NCI-H82 treated with DMSO at 0.1 percent for 48 hours (cell line): ENCODE measurements around the gene RXRA.
A peak's percentile ranks its signal among the peaks of the same experiment; 100 is the strongest.

Experiments
- DNase-seq: peaks from one replicate; lab custom pipeline; 2025; ENCODE audit not compliant: unreplicated experiment; lab: John Stamatoyannopoulos, UW

Gene RXRA

DNA sequence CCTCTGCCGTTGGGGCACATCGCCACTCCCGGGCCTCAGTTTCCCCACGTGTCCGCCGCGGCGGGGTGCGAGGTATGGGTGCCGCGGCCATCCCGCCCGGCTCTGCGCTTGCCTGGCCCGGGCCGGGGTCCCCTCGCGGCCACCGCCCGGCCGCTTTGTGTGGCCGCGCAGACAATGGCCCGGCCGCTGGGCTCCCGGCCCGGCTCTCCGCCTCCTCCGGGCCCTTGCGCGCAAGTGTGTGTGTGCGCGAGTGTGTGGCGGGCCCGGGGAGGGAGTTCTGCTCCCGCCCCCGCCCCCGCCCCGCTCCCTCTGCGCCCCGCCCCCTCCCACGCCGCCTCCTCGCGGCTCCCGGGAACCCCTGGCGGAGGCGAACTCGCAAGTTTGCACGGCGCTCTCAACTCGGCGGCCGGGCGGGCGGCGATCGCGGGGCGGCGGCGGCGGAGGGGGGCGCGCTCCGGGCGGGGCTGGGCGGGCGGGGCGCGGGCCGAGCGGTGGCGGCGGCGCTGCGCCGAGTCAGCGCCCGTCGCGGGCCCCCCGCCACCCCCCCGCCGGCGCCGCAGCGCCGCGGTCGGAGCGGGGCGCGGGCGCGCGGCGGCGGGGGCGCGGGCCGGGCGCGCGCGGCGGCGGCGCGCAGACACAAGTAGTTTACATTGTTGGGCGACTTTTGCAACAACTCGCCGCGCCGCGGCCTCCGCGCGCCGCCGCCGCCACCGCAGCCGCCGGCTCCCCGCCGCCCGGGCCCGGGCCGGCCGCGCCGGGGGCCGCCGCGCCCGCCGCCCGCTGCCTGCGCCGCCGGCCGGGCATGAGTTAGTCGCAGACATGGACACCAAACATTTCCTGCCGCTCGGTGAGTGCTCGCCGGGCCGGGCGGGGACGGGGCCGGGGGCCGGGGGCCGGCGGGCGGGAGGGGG lies at the start of gene RXRA:
Gene RXRA (plus strand): TSS at position 643 of the 911 bp plus-strand sequence. CDS start 177 bp downstream, at position 820.
- DNase-seq: no peak

DNA sequence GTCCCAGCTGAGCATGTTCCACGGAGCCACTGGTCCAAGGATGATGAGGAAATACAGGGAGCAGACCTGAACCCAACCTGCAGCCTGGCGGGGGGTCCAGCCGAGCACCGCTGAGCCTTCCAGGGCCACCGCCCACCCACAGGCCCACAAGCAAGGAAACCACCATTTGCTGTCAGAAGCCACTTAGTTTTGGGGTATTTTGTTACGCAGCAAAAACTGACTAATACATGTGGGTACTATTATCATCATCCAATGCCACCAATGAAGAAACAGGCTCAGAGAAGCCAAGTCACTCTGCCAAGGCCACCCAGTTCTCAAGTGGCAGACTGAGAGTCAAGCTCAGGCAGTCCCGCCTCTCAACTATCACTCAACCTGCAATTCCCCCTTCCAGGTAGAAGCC lies 48.0 kb upstream of the RXRA start:
- no peak for DNase-seq

DNA sequence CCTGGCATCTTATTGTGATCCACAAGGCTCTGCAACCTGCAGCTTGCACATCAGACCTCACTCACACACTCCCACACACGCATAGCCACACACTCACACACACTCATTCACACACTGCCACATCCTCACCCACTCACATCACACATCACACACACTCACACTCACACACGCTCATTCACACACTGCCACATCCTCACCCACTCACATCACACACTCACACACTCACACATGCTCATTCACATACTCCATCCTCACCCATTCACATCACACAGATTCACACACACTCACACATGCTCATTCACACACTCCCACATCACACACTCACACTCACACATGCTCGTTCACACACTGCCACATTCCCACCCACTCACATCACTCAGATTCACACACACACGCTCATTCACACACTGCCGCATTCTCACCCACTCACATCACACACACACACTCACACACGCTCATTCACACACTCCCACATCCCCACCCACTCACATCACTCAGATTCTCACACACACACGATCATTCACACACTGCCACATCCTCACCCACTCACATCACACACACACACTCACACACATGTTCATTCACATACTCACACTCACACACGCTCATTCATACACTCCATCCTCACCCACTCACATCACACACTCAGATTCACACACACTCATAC lies 47.1 kb upstream of the RXRA start:
- no peak for DNase-seq

DNA sequence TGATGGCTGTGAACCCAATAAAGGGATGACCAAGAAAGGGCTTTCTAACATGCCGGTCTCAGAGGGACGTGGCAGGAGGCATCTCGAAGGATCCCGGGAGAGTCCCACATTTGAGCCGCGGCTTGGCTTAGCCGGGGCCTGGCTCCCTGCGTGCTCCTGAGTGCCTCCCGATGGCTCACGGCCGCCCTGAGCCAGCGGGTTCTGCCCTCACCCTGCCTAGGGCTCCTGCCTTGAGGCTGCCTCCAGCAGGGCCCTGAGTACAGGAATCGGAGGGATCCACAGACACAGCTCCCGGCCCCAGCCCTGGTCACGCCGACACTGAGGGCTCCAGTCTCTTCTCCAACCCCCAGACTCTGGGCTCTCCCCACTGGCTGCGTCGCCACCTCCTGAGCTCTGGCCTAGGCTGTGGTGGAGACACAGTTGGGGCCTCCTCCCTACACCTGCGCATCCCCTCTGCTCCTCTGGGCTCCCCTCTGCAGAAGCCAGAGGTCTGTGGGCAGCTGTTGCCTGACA lies 44.1 kb upstream of the RXRA start:
- no peak for DNase-seq

DNA sequence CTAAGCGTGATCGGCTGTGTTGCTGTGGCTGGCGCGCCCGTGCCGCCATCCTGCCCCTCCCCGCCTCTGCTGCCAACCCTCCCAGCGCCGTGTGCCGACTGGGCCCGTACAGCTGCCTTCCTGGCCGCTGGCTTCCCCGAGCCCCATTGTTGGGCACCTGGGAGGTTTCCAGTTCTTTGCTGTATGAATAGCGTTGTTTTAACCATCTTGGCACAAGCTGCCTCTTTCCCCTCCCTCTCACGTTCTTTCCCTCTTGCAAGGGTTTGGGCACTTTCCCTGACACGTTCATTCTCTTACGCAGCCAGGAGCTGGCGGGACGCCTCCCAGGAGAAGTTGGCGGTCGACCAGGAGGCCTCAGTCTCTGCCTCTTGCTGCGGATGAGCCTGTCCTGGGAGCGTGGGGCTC lies 43.1 kb upstream of the RXRA start:
- no peak for DNase-seq

DNA sequence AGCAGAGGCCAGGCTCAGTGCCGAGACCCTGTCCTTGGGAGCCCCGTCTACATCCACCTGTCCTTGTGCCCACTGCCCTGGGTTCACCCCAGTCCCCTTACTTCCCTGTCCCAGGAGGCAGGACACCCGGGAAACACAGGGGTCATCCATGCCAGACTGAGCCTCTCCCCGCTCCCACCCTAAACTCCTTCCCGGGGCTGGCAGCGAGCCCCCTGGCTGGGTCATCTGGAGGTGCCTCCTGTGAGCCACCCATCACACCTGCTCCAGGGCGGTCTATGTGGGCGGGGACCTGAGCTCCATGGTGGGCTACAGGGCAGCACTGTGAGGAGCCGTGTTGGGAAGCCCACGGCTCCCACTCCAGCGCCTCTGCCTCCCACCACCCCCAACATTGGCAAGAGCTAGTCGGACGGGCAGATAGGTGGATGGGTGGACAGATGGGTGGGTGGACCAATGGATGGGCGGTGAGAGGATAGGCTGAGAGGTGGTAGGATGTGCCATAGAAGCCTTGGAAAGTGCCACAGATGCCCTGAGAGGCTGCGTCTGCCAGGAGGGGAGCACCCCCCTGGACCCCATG lies 42.5 kb upstream of the RXRA start:
- DNase-seq: no peak

DNA sequence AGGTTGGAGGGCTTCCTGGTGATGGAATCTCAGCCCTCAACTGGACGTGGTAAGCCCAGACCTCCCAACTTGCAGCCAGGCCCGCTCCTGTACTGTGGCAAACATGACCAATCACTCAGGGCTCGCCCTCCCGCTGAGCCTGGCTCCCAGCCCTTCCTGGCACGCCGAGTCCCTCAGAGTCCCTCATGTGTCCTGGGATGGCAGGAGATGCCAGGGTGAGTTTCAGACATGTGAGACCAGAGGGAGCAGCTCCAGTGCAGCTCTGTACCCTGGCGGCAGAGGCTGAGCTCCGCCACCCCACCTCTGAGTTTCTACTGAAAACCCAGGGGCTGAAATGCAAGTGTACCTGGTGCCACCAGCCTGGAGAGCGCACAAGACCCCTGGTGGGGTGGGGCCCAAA lies 42.0 kb upstream of the RXRA start:
- no peak for DNase-seq

DNA sequence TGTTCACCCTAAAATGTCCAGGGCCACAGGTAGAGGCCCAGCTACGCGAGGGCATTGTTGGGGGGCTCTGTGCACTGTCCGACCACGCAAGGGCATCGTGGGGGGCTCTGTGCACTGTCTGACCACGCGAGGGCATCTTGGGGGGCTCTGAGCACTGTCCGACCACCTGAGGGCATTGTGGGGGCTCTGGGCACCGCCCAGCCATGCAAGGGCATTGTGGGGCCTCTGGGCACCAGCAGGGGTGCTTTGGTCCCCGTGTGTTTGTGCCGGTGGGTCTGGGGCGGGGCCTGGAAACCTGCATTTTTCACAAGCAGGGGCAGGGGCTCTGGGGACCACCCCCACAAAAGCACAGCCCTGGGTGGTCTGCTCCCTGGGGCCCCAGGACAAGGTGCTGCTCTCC lies 41.5 kb upstream of the RXRA start:
- no peak for DNase-seq

DNA sequence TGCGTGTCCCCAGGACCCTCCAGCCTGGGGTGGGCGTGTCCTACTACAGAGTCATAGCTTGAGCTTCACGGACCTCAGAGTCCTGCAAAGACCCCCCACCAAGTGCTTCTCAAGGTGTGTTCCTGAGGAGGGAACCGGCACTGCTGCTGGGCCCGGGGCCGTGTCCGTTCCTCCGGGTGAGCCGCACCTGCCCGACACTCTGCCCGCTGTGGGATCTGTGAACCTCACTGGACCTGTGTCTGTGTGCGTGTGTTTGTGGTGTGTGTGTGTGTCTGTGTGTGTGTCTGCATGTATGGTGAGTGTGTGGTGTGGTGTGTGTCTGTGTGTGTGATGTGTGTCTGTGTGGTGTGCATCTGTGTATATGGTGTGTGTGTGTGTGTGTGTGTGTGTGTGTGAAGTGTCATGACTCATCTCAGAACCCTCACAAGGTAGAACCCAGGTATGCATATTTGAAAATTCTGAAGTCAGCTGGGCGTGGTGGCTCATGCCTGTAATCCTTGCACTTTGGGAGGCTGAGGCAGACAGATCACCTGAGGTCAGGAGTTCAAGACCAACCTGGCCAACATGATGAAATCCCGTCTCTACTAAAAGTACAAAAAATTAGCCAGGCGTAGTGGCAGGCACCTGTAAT lies 40.9 kb upstream of the RXRA start:
- DNase-seq: no peak

DNA sequence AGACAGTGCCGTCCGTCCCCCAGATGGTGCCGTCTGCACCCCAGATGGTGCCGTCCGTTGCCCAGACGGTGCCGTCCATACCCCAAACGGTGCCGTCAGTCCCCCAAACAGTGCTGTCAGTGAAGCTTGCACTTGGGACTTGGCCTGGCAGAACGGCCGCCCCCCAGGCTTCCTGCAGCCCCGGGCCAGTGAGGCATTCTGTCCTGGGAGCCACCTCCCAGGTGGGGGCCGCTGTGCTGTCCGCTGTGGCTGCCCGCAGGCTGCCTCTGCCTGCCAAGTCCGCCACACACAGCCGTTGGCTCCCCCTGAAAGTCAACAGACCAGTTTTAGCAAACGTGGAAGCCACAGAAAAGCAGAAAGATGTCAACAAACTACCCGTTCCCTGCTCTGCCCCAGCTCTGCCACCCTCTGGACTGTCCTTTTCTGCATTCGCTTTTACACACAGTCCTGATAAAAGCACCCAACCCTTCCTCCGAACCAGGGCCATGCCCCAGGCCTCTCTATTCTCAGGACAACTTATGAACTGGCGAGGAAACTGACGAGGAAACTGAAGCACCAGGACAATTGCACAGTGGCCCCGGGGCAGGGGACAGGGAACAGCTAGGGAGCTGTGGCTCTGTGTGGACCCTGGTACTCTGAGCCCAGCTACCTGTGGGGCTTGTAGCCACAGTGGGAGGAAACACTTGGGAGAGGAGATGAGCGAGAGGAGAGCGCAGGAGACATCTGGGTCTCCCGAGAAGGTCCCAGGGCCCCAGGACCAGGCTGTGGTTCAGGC lies 39.6 kb upstream of the RXRA start:
- DNase-seq: no peak

DNA sequence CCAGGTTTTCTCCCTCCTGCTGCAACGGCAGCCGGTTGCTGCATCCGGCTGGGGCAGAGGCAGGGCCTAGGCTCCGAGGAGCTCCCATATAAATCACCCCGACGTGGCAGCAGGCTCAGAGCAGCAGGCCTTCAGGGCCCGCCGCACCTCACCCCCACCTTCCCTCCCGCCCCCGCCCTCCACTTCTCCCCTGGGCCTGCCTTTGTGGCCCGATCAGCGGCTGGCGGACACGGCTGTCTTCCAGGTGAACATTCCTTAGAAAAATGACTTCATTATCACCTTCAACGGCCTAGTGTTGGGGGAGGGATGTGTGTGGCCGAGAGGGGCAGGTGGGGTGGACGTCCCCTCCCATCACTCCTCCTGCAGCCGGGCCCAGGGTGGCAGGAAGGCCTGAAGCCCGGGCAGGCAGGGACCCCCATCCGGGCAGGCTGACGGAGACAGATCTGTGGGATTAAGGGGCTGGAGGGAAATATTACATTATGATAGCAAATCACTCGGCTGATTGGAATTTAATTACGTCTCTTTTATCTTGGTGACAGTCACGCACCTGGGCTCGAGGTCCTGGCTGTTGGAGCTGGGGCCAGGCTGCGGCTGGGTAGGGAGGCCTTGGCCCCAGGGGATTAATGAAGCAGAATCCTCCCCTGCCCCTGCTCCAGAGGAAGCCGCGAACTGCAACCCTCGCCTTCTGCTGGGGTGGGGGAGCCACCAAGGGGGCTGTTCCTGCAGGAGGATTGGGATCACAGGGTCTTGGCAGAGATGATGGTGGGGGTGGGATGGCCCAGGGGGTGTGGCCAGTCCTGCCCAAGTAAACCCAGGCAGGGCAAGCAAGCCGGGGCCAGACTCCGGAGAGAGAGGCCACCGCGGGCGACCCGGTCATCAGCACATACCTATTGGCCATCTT lies 38.4 kb upstream of the RXRA start:
- peak; percentile 20 for DNase-seq

DNA sequence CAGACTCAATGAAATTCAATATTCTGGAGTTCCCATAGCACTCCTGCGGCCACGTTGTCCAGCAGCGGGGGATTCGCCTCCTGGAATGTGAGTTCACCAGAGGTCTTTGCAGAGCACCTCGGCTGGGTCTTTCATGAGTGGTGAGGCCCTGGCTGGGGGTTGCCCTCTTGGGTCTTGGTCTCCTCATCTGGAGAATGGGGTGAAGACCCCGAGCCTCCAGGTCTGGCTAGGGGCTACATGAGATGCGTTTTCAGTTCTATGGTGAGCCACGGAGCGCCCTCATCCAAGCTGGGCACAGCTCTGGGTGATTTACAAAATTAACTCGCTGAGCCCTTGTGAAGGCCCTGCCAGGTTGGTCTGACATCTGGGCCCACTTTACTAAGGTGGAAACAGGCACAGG lies 37.5 kb upstream of the RXRA start:
- DNase-seq: no peak

DNA sequence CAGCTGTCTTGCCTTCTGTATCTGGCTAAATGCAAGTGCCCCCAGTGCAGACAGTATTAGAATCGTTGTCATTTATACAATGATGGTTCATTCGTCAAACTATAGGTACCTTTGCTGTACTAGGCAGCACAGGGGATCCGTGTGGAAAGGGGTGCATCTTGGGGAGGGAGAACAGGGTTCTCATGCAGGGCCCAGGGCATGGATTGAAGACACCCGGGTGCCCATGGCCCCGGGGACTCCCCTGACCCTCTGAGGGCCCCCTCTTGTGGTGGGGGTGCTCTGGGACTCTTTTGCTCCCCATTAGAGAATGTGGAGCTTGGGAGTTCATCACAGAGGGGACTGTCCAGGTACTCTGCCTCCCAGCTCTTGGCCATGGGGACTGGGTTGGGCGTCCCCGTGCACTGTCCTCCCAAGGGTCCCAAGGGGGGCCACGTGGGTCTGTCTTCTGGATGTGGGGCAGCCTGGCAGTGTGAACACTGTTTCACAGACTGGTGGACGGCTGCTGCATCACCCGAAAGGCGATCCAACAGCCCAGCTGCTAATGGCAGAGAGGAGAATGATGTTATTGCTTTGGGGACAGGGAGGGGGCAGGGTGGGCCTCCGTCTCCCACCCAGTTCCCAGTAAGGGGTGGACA lies 36.9 kb upstream of the RXRA start:
- DNase-seq: no peak

DNA sequence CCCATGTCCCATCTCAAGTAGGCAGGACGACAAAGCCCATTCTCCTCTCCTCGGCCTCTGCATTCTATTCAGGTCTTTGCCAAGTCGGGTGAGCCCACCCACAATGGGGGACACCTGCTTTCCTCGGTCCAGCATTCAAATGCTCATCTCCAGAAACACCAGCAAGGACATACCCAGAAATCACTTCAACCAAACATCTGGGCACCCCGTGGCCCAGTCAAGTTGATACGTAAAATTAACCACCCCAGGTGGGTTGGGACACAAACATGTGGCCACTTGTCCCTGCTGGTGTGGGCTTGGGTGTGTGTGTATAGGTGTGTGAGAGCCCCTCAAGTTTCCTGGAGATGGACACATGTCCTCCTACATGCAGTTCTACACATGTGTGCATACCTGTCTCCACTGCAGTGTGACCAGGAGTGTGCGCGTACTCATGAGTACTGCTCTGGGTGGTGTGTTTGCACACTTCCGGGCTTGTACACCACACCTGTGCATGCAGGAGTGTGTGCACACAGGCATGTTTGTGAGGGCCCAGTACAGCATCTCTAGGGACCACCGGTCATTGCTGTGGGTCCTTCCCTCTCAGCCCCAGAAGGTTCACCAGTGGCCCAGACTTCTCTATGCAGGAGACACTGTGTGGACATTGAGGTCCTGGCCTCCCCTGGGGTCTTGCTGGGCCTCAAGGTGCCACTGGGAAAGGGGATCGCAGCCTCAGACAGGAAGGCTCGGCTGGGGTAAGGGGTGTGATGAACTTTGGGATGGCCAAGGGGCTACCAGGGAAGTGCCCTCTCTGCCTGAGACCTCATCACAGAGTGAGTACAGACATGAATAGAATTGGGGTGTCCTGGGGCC lies 35.4 kb upstream of the RXRA start:
- DNase-seq: no peak

DNA sequence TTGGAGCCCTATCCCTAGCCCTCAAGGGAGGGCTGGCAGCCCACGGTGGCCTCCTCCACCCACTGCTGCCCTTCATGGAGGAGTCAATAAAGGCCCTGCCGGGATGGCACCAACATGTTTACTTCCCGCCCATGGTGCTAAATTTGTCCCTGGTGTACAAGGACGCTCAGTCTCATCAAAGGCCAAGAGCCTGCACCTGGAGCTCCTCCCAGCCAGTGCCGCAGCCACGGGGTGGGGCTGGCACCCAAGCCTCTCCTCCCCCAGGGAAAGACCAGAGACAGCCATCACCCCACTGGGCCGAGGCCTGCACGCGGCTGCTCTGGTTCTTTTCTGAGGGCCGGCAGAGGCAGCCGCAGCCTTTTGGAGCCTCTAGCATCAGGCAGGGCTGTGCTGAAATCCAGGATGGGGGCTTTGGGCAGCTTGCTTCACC lies 34.8 kb upstream of the RXRA start:
- no peak for DNase-seq

DNA sequence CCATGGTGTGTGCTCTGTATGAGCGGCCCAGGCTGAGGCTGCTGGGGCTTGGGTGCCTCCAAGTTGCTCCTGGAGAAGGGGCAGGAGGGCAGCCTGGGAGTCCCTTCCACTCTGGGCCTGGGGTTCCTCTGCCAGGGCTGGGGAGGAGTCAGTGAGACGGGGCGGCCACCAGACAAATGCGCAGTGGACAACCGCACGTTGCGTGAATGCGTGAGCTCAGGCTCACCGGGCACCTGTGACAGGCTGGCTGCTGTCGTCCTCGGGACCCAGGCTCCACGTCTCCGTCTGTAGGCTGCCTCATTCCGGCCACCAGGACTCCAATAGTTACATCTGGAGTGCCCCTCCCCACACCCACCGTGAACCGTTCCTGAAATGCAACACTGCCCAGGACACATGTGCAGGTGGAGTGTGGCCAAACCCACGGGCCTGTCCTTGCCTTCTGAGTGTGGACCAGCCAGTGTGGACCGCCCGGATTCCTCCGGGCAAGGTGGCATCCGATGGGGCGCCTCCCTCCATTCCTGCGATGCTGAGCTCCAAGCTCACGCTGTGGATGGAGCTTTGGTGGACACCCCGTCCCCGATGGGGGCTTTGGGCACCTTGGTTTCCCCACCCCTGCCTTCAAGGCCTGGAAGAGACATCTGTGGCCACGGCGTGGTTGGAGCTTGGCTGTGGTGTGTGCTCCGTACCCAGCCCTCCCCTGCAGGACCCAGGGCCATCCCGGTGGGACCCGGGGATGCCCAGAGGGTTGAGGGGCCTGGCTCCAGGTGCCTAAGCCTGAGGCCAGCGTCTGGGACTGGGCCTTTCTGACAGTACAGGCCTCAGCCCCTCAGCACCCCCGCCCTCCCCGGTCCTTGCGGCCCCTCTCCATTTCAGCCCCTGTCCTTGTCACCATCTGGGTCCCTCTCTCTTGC lies 34.0 kb upstream of the RXRA start:
- DNase-seq: no peak

DNA sequence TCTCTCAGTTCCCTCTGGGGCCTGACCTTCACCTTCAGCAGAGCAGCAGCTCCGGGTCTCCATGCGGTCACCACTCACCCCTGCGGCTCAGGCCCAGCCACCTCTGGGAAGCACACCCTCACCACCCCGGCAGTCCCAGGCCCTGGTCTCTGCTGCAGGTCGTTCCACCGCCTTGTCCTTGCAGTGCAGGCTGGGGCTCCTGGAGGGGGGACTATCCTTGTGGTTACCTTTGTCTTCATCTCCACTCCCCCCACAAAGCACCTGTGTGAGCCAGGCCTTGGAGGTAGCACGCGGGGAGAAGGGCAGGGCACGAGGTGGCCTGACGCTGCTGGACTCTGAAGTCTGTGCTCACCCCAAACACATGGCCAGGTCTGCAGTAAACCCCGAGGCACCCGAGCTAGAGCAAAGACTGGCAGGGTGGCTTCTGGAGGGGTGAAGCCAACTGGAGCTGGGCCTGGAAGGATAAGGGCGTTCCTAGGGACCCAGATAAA lies 33.2 kb upstream of the RXRA start:
- no peak for DNase-seq
